HG03432 (cell line): Measurements from ENCODE around the gene DPPA2.
"Not testable (repeated sequence)": the region's sequence is repeated elsewhere in the genome, so short reads cannot be mapped to it uniquely, and the experiment has no call there.

Source experiments
- ATAC-seq: cut with Tn5 transposase; IDR thresholded peaks from one replicate; pipeline ENCODE4 v1.9.1; 2021; ENCODE audit warnings: mild to moderate bottlenecking, moderate library complexity; ENCODE audit not compliant: unreplicated experiment

Gene DPPA2

DNA sequence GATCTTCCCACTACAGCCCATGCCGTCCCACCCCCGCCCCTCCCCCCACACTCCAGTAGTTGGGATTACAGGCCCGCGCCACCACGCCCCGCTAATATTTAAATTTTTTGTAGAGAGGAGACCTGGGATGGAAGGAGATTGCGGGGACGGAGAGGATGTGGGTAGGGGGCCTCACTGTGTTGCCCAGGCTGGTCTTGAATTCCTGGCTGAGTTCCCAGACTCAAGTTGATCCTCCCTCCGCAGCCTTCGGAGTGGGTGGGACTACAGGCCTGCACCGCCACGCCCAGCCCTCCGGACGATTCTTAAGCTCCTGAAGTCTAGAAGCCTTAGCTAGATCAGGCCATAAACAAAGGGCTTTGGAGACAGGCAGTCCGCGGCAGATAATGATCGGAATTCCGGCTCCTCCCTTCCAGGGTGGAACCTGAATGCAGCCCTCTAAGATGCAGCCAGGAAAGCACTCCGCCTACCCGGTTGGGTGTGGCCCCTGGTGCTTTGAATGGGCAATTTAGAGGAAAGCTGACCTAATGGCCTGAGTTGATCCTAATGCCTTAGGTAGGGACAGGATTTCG lies at the start of gene DPPA2:
Gene DPPA2 (minus strand): TSS at position 356 of the 569 bp plus-strand sequence. CDS start 1,975 bp downstream, outside the sequence.
- ATAC-seq: no peak

- no peak for ATAC-seq
Measured at GRCh38 chr3:109364088-109364487, 47.8 kb upstream of the DPPA2 start.

DNA sequence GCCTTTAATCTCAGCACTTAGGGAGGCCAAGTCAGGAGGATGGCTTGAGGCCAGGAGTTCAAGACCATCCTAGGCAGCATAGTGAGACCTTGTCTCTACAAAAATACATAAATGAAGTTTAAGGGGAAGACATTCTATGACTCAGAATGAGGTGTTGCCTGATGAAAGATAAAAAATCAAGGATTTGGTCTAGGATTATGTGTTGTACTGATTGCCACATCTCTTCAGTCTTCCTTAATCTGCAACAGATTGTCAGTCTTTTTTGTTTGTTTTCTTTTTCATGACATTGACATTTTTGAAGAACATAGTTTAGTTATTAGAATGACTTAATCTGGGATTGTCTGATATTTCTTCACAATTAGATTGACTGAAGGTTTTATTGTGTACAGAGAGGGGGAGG lies 47.3 kb upstream of the DPPA2 start:
- no peak for ATAC-seq

DNA sequence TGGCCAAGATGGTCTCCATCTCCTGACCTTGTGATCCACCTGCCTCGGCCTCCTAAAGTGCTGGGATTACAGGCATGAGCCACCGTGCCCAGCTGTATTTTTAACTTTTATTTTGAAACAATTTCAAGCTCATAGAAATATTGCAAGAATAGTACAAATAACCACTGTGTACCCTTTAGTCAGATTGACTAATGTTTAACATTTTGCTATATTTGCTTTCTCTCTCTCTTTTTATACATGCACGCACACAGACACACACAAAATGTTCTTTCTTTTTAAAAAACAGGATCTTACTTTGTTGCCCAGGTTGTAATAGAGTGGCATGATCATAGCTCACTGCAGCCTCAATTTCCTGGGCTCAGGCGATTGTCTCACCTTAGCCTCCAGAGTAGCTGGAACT lies 46.5 kb upstream of the DPPA2 start:
- no peak for ATAC-seq

DNA sequence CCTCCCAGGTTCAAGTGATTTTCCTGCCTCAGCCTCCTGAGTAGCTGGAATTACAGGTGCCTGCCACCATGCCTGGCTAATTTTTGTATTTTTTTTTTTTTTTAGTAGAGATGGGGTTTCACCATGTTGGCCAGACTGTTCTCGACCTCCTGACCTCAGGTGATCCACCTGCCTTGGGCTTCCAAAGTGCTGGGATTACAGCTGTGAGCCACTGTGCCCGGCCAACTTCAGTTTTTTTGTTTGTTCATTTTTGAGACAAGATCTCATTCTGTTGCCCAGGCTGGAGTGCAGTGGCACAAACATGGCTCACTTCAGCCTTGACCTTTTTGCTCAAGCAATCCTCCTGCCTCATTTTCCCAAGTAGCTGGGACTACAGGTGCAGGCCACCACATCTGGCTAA lies 42.5 kb upstream of the DPPA2 start:
- ATAC-seq: not testable (repeated sequence)

DNA sequence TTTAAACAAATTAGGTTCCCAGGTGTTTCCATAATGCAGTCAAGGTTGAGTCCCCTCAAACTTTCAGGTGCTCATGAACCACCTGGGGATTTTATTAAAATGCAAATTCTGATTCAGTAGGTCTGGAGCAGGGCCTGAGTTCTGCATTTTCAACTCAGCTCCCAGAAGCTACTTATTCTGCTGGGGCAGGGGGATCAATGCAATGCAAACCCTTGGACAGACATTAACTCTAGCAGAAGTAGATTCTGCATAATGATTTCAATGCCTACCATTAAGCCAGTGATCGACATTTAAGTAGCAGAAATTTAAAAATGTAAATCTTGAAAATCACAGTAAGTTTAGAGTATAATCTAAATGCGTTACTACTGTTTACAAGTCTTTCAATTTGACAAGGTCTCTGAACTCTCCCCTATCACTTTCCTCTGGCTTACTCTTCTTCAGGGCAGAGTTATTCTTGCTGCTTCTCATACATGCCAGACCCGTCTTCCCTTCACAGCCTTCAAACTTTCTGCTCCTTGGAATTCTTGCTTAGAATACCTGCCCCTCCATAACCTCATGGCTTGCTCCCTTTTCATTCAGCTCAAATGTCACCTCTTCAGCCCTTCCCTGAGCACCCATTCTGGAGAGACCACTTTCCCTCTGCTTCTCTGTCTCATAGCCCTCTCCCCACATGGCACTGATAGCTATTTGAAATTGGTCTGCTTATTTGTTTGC lies 40.3 kb upstream of the DPPA2 start:
- no peak for ATAC-seq

GRCh38 chr3:109355625-109356441 lies 39.5 kb upstream of the DPPA2 start:
- no peak for ATAC-seq

DNA sequence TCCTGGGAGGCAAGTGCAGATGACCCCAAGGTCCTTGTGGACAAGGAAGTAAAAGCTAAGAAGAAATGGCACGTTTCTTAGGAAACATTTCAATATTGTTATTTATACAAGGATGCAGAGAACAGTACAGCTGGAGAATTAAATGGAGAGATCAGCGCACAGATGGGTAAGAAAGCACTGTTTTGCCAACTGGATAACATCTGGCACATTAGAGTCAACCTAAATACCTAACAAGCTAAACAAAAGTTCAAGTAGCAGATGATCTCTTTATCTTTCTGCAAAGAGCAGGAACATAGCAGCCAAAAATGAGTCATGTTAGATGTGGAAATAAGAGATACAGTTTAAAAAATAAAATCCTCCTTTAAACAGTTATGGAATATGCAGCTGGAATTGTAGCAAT lies 36.7 kb upstream of the DPPA2 start:
- ATAC-seq: no peak

DNA sequence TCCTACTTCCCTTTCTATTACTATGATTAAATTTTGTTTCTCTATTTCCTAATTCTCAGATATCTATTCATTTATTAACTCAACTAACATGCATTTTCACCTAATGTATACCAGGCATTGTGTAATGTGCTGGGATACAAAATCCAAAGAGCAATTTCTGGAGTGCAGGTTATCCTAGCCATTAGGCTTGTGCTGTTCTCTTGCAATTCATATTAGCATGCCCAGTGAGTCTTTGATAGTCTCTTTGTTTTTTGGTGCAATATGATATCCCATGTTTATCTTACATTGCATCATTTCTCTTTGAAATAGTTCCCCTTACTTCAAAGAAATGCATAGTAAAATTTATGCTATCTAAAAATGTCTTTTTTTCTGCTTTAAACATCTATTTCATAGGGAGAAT lies 34.9 kb upstream of the DPPA2 start:
- no peak for ATAC-seq

DNA sequence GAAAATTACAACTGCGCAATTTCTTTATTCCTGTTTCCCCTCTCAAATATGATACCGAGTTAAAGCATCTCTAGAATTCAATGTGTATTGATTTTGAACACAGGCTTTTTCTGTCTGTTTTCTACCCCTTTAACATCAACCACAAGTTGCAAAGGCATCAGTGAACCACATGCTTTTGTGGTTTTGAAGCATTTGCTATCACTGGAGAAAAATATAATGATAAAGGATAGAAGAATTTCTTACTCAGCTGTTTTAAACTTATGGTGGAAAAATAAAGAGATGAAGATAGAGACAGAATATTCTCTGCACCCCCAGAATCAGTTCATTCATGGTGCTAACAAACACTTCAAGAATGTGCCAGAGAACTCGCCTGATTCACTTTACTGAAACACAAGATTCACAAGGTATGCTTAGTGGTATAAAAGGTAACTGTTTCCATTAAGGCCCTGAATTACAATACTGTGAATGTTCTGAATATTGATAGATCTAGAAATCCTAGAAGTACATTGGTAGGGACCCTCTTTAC lies 30.5 kb upstream of the DPPA2 start:
- ATAC-seq: no peak

DNA sequence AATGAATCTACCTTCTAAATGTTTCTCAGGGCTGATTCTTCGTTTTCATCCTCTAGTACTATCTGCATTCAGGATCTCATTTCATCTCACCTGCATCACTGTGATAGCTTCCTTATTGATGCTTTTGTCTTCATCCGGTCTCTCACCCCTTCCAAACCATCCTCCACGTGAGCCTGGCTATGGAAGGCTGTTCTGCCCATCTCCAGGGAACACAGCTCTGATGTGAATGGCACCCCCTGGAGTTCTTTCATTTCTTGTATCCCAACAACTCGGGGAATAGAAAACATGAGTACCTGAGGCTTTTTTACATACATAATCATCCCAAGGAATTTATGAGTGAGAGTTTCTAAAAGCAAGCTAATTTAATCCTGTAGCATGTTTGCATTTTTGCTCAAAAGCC lies 29.8 kb upstream of the DPPA2 start:
- ATAC-seq: no peak

DNA sequence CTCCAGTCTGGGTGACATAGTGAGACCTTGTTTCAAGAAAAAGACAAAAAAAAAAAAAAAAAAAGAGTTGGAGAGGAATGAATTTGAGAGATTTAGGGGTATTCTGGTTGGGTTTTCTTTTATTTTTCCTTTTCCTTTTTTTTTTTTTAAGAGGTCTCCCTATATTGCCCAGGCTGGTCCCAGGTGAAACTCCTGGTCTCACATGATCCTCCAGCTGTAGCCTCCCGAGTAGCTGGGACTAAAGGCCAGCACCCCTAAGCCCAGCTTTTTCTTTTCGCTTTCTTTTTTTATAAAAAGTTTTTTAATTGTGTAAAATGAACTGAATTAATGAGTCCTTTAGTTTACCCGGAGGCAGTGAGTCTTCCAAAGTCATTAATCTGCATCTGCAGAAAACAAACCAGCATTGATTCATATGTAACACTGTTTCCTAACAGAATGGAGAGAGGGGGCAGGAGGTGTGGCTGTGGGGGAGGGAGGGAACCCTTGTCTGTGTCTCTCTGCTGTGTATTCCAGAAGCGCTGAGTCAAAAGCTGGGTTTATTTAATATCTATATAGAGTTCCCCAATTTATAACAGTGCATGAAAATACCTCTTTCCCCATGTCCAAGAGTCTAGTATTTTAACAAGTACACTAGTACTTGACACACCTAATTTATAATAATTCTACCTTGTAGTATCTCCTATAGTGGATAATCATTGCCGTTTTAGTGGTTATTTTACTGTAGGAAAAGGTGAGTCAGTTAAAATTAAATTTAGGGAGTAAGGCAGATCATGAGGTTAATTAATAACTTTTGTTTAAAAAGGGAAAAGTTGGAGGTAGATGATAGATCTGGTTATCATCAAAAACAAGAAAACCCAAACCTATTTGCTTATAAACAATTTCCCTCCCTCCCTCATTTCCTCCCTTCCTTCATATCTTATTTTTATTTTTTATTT lies 23.7 kb upstream of the DPPA2 start:
- ATAC-seq: no peak

GRCh38 chr3:109339197-109339596 lies 22.9 kb upstream of the DPPA2 start:
- no peak for ATAC-seq

DNA sequence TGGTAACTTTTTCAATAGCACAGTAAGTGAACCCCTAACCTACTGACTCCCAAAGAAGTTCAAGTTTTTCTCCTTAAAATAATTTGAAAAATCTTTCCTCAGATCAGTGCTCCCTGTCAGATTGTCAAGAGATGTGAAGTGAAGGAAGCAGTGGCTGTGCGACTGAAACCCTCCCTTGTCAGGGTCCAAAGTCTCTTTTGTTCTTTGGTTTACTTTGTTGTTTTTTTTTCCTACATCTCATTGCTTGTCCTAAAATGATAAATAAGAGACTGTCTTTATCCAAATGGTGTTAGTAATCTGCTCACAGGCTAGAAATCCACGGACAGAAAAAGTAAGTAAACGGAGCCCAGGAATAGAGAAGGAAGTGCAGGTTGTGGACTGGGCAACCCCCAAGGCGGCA lies 22.0 kb upstream of the DPPA2 start:
- ATAC-seq: no peak

DNA sequence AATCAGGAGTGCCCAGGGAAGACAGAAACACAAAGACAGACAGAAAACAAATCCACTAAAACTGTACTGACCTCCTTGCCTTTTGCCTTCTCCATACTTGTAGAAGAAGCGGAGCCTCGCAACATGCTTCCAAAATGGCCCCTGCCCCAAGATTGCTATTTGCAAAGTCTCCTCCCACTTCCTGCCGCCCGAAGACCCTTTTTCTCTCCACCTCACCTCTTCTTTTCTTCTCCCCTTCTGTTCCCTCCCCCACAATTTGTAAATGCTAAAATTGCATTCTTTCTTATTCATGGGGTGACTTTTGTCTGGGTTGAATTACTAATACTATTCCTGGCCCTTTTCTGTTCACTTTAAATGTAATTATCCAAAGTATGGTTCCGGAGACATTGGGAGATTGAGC lies 21.1 kb upstream of the DPPA2 start, which contains the start of gene DPPA4:
Gene DPPA4 (minus strand): TSS at position 154 of the 400 bp plus-strand sequence. CDS start 29 bp downstream, at position 125.
- ATAC-seq: no peak

DNA sequence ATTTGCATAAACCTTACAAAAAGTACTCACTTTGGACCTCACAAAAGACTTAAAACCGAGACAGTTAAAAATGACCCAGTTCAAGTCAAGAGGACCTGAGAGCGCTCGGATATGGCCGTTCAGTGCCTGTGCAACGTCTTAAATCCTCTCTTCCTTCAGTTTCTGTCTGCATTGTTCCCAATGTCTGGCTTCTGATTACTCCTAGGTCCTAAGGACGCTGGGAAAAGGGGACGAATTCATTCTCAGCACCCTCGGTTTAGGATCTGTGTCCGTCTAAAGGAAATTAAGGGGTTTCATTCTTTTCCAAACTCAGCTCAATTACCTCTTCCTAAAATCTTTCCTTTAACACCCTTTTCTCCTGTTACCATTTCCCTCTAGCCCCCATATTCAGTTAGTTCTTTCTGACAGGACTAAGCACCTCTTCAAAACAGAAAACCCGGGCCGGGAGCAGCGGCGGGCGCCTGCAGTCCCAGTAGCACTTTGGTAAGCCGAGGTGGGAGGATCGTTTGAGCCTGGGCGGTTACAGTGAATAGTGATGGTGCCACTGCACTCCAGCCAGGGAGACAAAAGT lies 20.1 kb upstream of the DPPA2 start:
- no peak for ATAC-seq

- no peak for ATAC-seq
Measured at GRCh38 chr3:109334572-109334971, 18.3 kb upstream of the DPPA2 start.

- ATAC-seq: no peak
Measured at GRCh38 chr3:109331692-109332091, 15.4 kb upstream of the DPPA2 start.

DNA sequence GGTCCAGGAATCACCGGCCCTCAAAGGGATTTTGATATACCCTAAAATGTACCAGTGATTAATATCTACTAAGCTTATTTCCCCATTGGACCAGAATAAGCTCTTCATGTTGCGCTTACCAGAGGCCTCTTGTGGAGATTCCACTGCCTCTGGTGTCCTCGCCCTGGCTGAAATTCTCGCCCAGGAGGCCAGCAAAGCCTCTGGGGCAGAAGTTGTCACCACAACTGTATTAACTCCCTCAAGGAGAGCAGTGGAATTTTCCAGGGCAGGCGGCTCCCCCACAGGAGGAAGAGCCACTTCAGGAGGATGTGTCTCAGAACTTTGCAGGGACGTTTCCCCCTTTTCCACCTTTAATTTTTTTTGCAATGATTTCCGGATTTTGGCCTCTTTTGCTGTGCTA lies 14.1 kb upstream of the DPPA2 start:
- no peak for ATAC-seq

GRCh38 chr3:109328202-109328601 lies 11.9 kb upstream of the DPPA2 start:
- ATAC-seq: no peak
